K562 (cell line): ENCODE results near the gene VPREB1. TPM values are rescaled to one million over a fixed set of nuclear protein-coding genes. Genes with fewer than 3 reads are reported as not detected.
"Not testable (repeated sequence)": the region's sequence is repeated elsewhere in the genome, so short reads cannot be mapped to it uniquely, and the experiment has no call there.

Experiments used
- ATAC-seq: fragments of 200-7000 bp; cut with Tn5 transposase; 3 replicates; pipeline ENCODE4 v1.9.1; 2020; ENCODE audit warnings: moderate library complexity
- BruUV-seq: library from RNA; stranded (reverse); fragments of 400-500 nt; replicated peaks from 2 replicates; lab custom pipeline; 2021; lab: Mats Ljungman, UMichigan
- CTCF ChIA-PET: fragments of 300-600 bp; formaldehyde crosslinking; extraction: SDS; loops from one replicate; lab custom pipeline; 2021; ENCODE audit warnings: low intra/inter-chr PET ratio; lab: Yijun Ruan, JAX
- POLR2A ChIA-PET: fragments of 300-600, 350-650 bp; sonication (Branson Sonifier 250); formaldehyde crosslinking; extraction: SDS; loops from one replicate; lab custom pipeline; 2021; ENCODE audit warnings: antibody characterized with exemption, inconsistent platforms; lab: Yijun Ruan, JAX
- DNase-seq, 4 experiments: peaks; one replicate each; pipeline versions ENCODE4 v3.0.0 to v3.0.0-alpha.2; 2011 to 2018; ENCODE audit warnings: low spot score in 3 of 4, mixed read lengths in 3 of 4; ENCODE audit errors: extremely low read depth in 1 of 4
- FAIRE-seq: peaks from 2 replicates; lab custom pipeline; 2011; peaks lifted over from hg19 to GRCh38; lab: Jason Lieb, UNC
- H2AFZ ChIP-seq: 2 replicates; pipeline ENCODE4 v1.6.0; 2011; ENCODE audit warnings: low read depth, low read length, control low read depth, inconsistent platforms
- H3K27ac ChIP-seq: fragments of 200-600 bp; 3 replicates; pipeline ENCODE4 v1.8.0; 2011; ENCODE audit warnings: low read depth, mild to moderate bottlenecking, control low read depth, inconsistent platforms, low read length, moderate library complexity, mixed read lengths; ENCODE audit errors: extremely low read depth
- H3K27me3 ChIP-seq, 2 experiments: fragments of 300-600 bp in 1 of 2; 2 replicates in 1 of 2; 3 replicates in 1 of 2; pipeline versions ENCODE4 v1.6.0 to v1.8.0; 2011; ENCODE audit warnings: inconsistent platforms in 2 of 2, low read length in 2 of 2, mild to moderate bottlenecking in 1 of 2, mixed read lengths in 1 of 2, moderate library complexity in 1 of 2; ENCODE audit not compliant: control insufficient read depth in 2 of 2, insufficient read depth in 2 of 2
- H3K36me3 ChIP-seq: fragments of 300-600 bp; 3 replicates; pipeline ENCODE4 v1.8.0; 2011; ENCODE audit warnings: mild to moderate bottlenecking, low read length, inconsistent platforms; ENCODE audit not compliant: control insufficient read depth, insufficient read depth
- H3K4me1 ChIP-seq, 2 experiments: fragments of 200-600 bp in 1 of 2; replicated peaks in 1 of 2; 2 replicates in 1 of 2; 3 replicates in 1 of 2; pipeline versions ENCODE4 v1.5.1 to v1.8.0; 2011; ENCODE audit warnings: inconsistent platforms in 2 of 2, low read length in 2 of 2, mild to moderate bottlenecking in 1 of 2, mixed read lengths in 1 of 2, moderate library complexity in 1 of 2; ENCODE audit not compliant: control insufficient read depth in 2 of 2, insufficient read depth in 2 of 2
- H3K4me2 ChIP-seq: 2 replicates; pipeline ENCODE4 v1.6.1; 2011; ENCODE audit warnings: low read length, control low read depth, inconsistent platforms, mixed read lengths; ENCODE audit not compliant: insufficient read depth
- H3K4me3 ChIP-seq: fragments of 200-600 bp; sonication (generic), shearing (Covaris generic); 2 replicates; pipeline ENCODE4 v1.5.1; 2016; ENCODE audit warnings: control low read depth, inconsistent platforms
- H3K79me2 ChIP-seq: fragments of 200-600 bp; 3 replicates; pipeline ENCODE4 v1.8.0; 2011; ENCODE audit warnings: low read length, inconsistent platforms; ENCODE audit not compliant: control insufficient read depth, insufficient read depth
- H3K9ac ChIP-seq, 2 experiments: 2 replicates each; pipeline versions ENCODE4 v1.6.0 to v1.6.1; 2011; ENCODE audit warnings: low read depth in 2 of 2, low read length in 2 of 2, control low read depth in 1 of 2, inconsistent platforms in 1 of 2, mild to moderate bottlenecking in 1 of 2, mixed read lengths in 1 of 2; ENCODE audit not compliant: insufficient read depth in 1 of 2
- H3K9me1 ChIP-seq: one replicate; pipeline ENCODE4 v1.6.0; 2011; ENCODE audit warnings: inconsistent platforms, mild to moderate bottlenecking, low read length, moderate library complexity; ENCODE audit not compliant: control insufficient read depth, insufficient read depth
- H3K9me3 ChIP-seq: replicated peaks from 2 replicates; pipeline ENCODE4 v1.5.1; 2011; ENCODE audit warnings: low read depth, low read length, inconsistent platforms; ENCODE audit not compliant: control insufficient read depth, insufficient read depth
- H4K20me1 ChIP-seq: replicated peaks from 2 replicates; pipeline ENCODE4 v1.6.1; 2011; ENCODE audit warnings: low read length, inconsistent platforms, mixed read lengths; ENCODE audit not compliant: control insufficient read depth, insufficient read depth
- ARID1B ChIP-seq: fragments of 450-650 bp; IDR thresholded peaks from 2 replicates; pipeline ENCODE4 v1.6.1; 2016; ENCODE audit warnings: antibody characterized with exemption, mild to moderate bottlenecking, inconsistent platforms
- C11orf30 ChIP-seq: fragments of 450-650 bp; IDR thresholded peaks from 2 replicates; pipeline ENCODE4 v1.6.1; 2016; ENCODE audit warnings: low read depth, mild to moderate bottlenecking
- CEBPB ChIP-seq: fragments of 450-650 bp; IDR thresholded peaks from 2 replicates; pipeline ENCODE4 v1.6.1; 2016; ENCODE audit warnings: missing genetic modification characterization, missing compliant biosample characterization
- DPF2 ChIP-seq: fragments of 450-650 bp; IDR thresholded peaks from 2 replicates; pipeline ENCODE4 v1.6.1; 2016
- ESRRA ChIP-seq: fragments of 450-650 bp; IDR thresholded peaks from 2 replicates; pipeline ENCODE4 v1.6.1; 2014; ENCODE audit warnings: low read depth, mild to moderate bottlenecking, moderate library complexity, borderline replicate concordance
- MAFK ChIP-seq: IDR thresholded peaks from 2 replicates; pipeline ENCODE4 v1.6.1; 2011; ENCODE audit warnings: low read length, improper control_type of control experiment
- NFE2 ChIP-seq: IDR thresholded peaks from 2 replicates; pipeline ENCODE4 v1.6.1; 2014; ENCODE audit warnings: antibody characterized with exemption, low read depth
- NFE2L1 ChIP-seq: fragments of 450-650 bp; IDR thresholded peaks from 2 replicates; pipeline ENCODE4 v1.6.1; 2016; ENCODE audit warnings: missing genetic modification characterization, low read depth, mild to moderate bottlenecking, missing compliant biosample characterization, moderate library complexity, borderline replicate concordance
- NR4A1 ChIP-seq, 2 experiments: fragments of 250-450 bp in 1 of 2; fragments of 450-650 bp in 1 of 2; sonication (Bioruptor Pico) in 1 of 2; IDR thresholded peaks; 2 replicates each; pipeline versions ENCODE4 v1.4.0 to v1.6.1; 2016 to 2020; ENCODE audit warnings: mild to moderate bottlenecking in 2 of 2, missing compliant biosample characterization in 1 of 2, missing genetic modification characterization in 1 of 2, moderate library complexity in 1 of 2
- SMARCA4 ChIP-seq: fragments of 450-650 bp; IDR thresholded peaks from 2 replicates; pipeline ENCODE4 v1.6.1; 2016
- SMARCC2 ChIP-seq: fragments of 450-650 bp; IDR thresholded peaks from 2 replicates; pipeline ENCODE4 v1.6.1; 2017; ENCODE audit warnings: antibody characterized with exemption, moderate library complexity, mild to moderate bottlenecking, low read depth
- ZNF316 ChIP-seq: fragments of 450-650 bp; IDR thresholded peaks from 2 replicates; pipeline ENCODE4 v1.6.1; 2016
- WGBS: fragments of 100-300 bp; shearing (Covaris generic); methylation state at CpG from one replicate; pipeline ENCODE4 v1.1.6; 2016; ENCODE audit warnings: low coverage, mixed read lengths; ENCODE audit not compliant: insufficient coverage; ENCODE audit errors: missing lambda C conversion rate; 5-methylcytosine and 5-hydroxymethylcytosine counted together
- in situ Hi-C: fragments of 300-500 bp; cut with MboI; formaldehyde crosslinking; loops from 4 replicates; pipeline ENCODE4 v1.15.0; 2018; ENCODE audit warnings: inconsistent platforms, mixed read lengths
- intact Hi-C: fragments of 100-400 bp; cut with micrococcal nuclease; formaldehyde crosslinking; loops from 2 replicates; pipeline ENCODE4 v1.14.2; 2022
- polyA plus RNA-seq, 8 experiments: library from polyadenylated mRNA; depleted of rRNA in 4 of 8; stranded (reverse) in 5 of 8; unstranded in 3 of 8; fragments of >200 nt; fragmentation: Nextera tagmentation in 2 of 8; fragmentation: Illumina TruSeq in 1 of 8; extraction: Ambion mirVana in 2 of 8; extraction: Trizol in 1 of 8; gene quantifications; 2 replicates each; pipeline versions ENCODE4 v1.2.1 to v1.2.3, GENCODE V29; 2011 to 2014; ENCODE audit warnings: inconsistent platforms in 1 of 8, missing spikeins in 1 of 8
- total RNA-seq, 7 experiments: library from RNA; depleted of rRNA in 6 of 7; stranded (reverse); fragments of >200 nt in 6 of 7; fragmentation: Illumina TruSeq in 2 of 7; extraction: Trizol in 2 of 7; gene quantifications; 2 replicates each; pipeline versions ENCODE4 v1.2.1 to v1.2.3, GENCODE V29; 2011 to 2021; ENCODE audit warnings: low replicate concordance in 1 of 7
- TF ChIP-seq, protein P1 (sequence below), 3 experiments: fragments of 200-800 bp in 1 of 3; sonication (Bioruptor generic) in 1 of 3; sonication (generic) in 1 of 3; formaldehyde crosslinking in 1 of 3; IDR thresholded peaks; 2 replicates each; pipeline versions ENCODE4 v1.6.1 to v1.8.0; 2016 to 2022; ENCODE audit warnings: mild to moderate bottlenecking in 2 of 3, missing compliant biosample characterization in 2 of 3, missing genetic modification characterization in 2 of 3, missing genetic modification reagents in 1 of 3
- TF ChIP-seq, protein P2 (sequence below), 2 experiments: fragments of 450-650 bp in 1 of 2; sonication (generic) in 1 of 2; formaldehyde crosslinking in 1 of 2; IDR thresholded peaks in 1 of 2; conservative IDR thresholded peaks in 1 of 2; 2 replicates each; pipeline versions ENCODE4 v1.6.1 to v1.8.1; 2016 to 2023; ENCODE audit warnings: mild to moderate bottlenecking in 2 of 2, moderate library complexity in 2 of 2, inconsistent platforms in 1 of 2, missing genetic modification reagents in 1 of 2

VPREB1 gene
- total and polyA plus RNA-seq, 9 of the 15 experiments (the other 6 are each of a cell fraction or from before 2014, with no cell fraction given): not detected

DNA sequence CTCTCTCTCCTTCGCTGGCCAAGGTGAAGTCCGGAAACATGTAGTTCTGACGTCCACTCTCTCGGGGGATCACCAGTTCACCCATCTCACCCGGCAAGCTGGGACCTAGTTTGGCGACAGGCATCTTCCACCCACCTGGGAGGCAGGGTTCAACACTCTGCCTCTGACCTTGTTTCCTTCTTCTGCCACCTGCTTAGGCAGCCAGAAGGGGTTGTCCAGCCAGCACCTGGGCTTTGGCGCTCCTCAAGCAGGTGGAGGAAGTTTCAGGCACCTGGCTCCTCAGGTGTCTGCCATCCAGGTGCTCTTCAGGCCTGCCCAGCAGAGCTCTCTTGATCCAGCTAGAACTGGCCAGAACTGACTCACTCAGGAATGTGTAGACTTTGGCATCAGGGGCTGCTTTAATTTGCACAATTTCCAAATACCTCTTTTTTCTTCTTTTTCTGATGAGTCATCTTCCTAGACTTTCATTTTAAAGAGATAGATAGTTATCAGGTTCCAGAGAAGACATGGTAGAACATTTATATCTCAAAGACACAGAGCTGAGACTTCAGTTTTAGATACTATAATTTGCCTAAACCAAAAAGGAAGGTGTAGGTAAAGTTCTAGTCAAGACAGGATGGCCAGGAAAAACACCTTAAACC is 25.6 kb downstream of the VPREB1 start:
- H3K36me3 ChIP-seq; H2AFZ ChIP-seq; H3K4me2 ChIP-seq; BruUV-seq; H3K4me3 ChIP-seq; intact Hi-C loops; H3K9me1 ChIP-seq; H3K79me2 ChIP-seq; H3K27me3 ChIP-seq; CTCF ChIA-PET; H4K20me1 ChIP-seq; H3K9me3 ChIP-seq; POLR2A ChIA-PET; FAIRE-seq; DNase-seq; H3K4me1 ChIP-seq; in situ Hi-C loops; ATAC-seq; TF ChIP-seq NR4A1 (CRISPR knock-in tag; IDR thresholded peaks at IDR 0.05): not testable (repeated sequence)
- Histone ChIP-seq H3K27ac (peak overlapping the region; percentile 34; the same call in 1 of the 3 replicates), H3K9ac (peak overlapping the region in 1 of 2 experiments; percentile 52; a peak in 1 of 4 replicates)
- 75% methylated on average over 7 of the region's 7 CpGs for WGBS
- TF ChIP-seq ARID1B: peak; percentile 46; the same call in 1 of the 2 replicates
- TF ChIP-seq, protein P1, sequence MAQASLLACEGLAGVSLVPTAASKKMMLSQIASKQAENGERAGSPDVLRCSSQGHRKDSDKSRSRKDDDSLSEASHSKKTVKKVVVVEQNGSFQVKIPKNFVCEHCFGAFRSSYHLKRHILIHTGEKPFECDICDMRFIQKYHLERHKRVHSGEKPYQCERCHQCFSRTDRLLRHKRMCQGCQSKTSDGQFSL (CRISPR knock-in tag; IDR thresholded peaks at IDR 0.05): not testable (repeated sequence)
- TF ChIP-seq, protein P1 (tag; IDR thresholded peaks at IDR 0.05): 0 out of 4 replicates have a peak, but pooled peaks of 1 of the 2 experiments have one; percentile 36
- peak; percentile 54; the same call in 1 of the 2 replicates for TF ChIP-seq SMARCC2
- TF ChIP-seq NR4A1 (tag; IDR thresholded peaks at IDR 0.05): 0 out of 2 replicates have a peak, but pooled peaks have one; percentile 38
- TF ChIP-seq, protein P2, sequence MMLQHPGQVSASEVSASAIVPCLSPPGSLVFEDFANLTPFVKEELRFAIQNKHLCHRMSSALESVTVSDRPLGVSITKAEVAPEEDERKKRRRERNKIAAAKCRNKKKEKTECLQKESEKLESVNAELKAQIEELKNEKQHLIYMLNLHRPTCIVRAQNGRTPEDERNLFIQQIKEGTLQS (IDR thresholded peaks at IDR 0.05): peak; percentile 77
- TF ChIP-seq, protein P2 (CRISPR knock-in tag; conservative IDR thresholded peaks at IDR 0.05): not testable (repeated sequence)
- TF ChIP-seq SMARCA4: peak; percentile 62; the same call in 1 of the 2 replicates
- TF ChIP-seq NFE2: peak; percentile 66
- peak; percentile 91 for TF ChIP-seq ZNF316
- TF ChIP-seq CEBPB (tag): 0 out of 2 replicates have a peak, but pooled peaks have one; percentile 15
- peak; percentile 30; the same call in 1 of the 2 replicates for TF ChIP-seq ESRRA
- peak; percentile 52; the same call in 1 of the 2 replicates for TF ChIP-seq DPF2
- peak; percentile 29; the same call in 1 of the 2 replicates for TF ChIP-seq MAFK
- peak; percentile 89 for TF ChIP-seq C11orf30
- TF ChIP-seq NFE2L1 (tag): peak; percentile 91
